DMS153 treated with DMSO at 0.1 percent for 48 hours (cell line): Measurements from ENCODE around the gene OR51B5.
"Not testable (repeated sequence)": the region's sequence is repeated elsewhere in the genome, so short reads cannot be mapped to it uniquely, and the experiment has no call there.

Experiments
- DNase-seq: peaks from one replicate; lab custom pipeline; 2025; ENCODE audit not compliant: unreplicated experiment; lab: John Stamatoyannopoulos, UW

The OR51B5 gene

DNA sequence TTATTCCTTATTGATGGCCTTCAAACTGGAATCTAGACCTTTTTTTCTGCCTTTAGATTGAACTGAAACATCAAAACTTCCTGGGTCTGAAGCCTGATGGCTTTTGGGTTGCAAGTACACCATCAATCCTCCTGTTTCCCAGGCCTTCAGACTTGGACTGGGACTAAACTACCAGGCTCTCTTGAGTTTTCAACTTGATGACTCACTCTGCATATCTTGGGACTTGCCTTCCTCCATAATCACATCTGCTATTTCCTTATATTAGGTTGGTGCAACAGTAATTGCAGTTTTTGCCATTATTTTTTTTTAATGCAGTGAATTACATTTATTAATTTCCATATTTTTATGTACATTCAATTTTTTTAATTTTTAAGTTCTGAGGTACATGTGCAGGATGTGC, 7.0 kb downstream of the OR51B5 start:
- no peak for DNase-seq

DNA sequence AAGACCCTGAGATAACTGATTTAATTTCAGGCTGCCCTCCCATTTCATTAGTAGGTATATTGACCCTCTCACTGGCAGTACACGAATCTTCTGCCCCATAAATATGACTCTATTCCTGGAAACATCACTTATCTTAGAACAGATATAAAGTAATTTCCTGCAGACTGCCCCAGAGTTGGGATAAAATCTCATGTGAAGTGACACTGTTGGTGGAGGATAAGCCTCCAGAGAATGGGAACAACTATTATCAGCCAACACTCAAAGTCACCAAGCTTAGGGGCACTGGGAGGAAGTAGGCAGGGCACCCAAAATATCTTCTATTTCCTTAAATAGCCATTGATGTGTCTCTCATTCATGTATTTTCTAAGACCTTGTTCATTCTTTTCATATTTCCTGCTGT, 8.2 kb downstream of the OR51B5 start:
- no peak for DNase-seq

DNA sequence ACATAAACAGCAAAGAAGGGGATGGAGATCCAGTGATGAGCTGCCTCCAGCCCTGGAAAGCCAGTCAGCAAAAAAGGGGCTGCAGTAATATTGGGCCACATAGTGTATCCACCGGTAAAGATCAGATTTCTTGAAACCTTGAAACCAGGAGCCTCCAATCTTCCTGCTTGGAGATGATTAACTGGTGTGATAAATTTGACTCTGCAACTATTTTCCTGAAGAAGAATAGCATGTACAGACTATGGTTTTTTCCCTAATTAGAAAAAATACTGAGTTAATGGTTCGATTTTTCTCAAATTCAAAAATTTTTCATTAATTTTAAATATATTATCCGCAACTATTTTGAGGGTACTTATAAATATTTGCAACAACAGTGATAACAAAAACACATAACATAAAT, 19.1 kb downstream of the OR51B5 start, which contains the start of gene OR51B2:
OR51B2 (minus strand) TSS at position 101 of the 400 bp plus-strand sequence; CDS start at position 101, 0 bp downstream.
- DNase-seq: no peak

DNA sequence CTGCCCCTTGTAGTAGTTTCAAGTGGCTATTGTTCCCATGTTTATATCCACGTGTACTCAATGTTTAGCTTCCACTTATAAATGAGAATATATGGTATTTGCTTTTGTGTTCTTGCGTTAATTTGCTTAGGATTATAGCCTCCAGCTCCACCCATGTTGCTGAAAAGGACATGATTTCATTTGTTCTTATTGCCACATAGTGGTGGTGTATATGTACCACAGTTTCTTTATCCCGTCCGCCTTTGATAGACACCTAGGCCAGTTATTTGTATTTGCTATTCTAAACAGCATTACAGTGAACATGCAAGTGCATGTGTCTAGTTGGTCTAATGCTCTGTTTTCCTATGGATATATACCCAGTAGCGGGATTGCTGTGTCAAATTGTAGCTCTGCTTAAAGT, 26.0 kb downstream of the OR51B5 start:
- no peak for DNase-seq

DNA sequence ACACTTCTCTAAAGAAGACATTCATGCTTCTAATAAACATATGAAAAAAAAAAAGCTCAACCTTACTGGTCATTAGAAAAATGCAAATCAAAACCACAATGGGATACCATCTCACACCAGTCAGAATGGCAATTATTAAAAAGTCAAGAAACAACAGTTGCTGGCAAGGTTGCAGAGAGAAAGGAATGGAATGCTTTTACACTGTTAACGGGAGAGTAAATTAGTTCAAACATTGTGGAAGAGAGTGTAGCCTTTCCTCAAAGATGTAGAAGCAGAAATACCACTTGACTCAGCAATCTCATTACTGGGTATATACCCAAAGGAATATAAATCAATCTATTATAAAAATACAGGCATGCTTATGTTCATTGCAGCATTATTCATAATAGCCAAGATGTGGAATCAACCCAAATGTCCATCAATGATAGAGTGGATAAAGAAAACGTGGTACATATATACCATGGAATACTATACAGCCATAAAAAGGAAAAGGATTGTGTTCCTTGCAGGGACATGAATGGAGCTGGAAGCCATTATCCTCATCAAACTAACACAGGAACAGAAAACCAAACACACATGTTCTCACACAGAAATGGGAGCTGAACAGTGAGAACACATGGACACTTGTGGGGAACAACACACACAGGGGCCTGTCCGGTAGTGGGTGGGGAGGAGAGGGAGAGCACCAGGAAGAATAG, 29.8 kb downstream of the OR51B5 start:
- not testable (repeated sequence) for DNase-seq

DNA sequence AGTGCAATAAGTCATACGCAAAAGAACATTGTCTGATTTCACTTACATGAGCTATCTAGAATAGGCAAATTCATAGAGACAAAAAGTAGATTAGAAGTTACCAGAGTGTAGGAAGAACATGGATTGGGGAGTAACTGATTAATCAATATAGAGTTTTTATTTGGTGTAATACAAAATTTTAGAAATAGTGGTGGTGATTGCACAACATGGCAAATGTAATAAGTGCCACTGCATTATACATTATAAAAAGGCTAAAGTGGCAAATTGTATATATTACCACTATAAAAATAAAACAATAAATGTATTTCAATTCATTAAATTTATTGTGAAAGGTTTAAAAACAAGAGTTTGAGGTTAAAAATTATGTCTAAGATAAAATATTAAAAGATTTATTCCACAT, 32.9 kb downstream of the OR51B5 start:
- no peak for DNase-seq

DNA sequence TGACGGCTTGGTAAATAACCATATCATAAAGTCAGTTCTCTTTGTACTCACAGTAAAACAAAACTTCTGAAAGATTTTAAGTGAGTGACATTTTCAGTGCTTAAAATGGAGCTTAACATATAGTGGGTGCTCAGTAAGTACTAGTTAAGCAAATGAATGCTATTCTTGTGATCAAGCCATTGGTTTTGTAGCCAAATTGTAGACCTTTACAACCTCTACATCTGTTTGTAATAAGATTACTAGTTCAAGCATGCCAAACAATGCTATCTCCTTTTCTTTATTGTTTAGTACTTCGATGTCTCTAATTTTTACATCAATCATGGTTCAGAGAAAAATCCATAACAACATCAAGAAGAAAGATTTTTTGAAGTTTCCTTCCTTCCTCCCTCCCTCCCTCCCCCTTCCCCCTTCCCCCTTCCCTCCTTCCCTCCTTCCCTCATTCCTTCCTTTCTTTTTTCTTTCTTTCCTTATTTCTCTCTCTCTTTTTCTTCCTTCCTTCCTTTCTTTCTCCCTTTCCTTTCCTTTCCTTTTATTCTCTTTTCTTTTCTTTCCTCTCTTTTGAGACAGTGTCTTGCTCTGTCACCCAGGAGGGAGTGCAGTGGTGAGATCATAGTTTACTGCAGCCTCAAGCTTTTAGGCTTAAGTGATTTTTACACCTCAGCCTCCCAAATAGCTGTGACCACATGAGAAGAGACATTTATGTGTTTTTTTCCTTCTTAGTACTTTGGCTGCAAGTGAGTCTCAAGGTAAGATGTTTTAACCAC, 35.9 kb downstream of the OR51B5 start:
- DNase-seq: no peak

DNA sequence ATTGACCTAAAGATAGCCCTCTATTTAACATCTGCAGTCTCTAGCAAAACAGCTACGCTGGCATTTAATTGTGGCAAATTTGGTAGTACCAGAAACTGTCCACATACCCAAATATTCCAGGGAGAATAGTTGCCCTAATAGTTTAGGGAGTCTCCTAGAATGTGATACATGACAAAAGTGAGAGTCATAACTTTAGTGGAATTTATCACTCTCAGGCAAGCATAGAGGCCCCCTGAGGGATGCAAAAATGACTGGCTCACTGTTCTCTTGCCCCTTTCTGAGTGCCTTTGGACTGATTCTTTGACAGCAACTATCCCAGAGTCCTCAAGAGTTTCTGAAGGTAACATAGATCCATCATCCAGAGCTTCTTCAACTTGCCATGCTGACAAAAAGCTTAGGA, 39.3 kb downstream of the OR51B5 start:
- no peak for DNase-seq

DNA sequence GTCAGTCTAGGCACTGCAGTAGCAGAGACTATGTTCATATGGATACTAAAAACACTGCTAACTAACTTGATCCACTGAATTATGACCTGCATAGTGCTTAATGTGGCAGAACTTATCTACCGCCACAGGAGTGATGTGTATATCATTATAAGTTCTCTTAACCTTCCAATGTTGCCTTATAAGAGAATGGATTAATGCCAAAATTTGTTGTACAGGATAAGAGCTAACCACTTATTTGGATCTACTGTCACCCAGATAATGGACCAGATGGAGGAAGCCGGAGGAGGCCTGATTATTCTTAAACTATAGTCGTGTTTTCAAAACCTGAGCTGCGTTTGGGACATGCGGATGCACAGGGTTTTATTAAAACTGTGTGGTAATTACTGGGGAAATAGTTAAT, 39.7 kb downstream of the OR51B5 start:
- no peak for DNase-seq

DNA sequence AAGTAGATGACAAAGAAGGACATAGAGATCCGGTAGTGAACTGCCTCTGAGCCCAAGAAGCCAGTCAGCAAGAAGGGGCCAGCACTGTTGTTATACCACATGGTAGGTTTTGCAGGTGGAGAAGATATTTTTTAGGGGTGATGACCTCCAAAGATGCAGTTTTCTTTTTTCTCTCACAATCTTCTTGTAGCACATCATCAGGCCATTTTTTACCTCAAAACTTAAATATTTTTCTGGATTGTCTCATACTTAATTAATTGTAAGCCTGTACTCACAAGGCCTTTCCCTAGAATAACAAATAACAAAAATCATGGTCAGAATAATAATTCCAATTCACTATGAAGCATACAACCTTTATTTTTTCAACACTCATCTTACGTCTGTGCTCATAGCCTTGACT, 41.5 kb downstream of the OR51B5 start, which contains the start of gene OR51B4:
OR51B4 (minus strand) TSS at position 101 of the 400 bp plus-strand sequence; CDS start at position 101, 0 bp downstream.
- no peak for DNase-seq

DNA sequence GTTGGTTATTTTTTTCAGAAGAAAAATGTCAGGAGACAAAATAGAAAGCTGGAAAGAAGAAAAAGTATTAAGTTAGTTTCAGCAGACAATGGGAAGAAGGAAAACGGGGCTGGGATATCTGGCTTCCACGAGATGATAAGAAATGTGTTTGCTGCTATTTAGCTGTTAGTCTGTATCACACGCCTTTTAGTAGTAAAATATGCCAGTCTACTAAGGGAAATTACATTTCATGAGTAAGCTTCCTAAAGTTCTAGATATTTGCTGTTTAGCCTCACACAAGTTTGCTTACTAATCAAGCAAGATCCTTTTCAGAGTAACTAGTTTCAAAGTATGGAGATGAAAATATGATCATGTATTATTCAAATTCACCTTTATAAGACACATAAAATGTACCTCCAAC, 43.1 kb downstream of the OR51B5 start:
- DNase-seq: no peak

DNA sequence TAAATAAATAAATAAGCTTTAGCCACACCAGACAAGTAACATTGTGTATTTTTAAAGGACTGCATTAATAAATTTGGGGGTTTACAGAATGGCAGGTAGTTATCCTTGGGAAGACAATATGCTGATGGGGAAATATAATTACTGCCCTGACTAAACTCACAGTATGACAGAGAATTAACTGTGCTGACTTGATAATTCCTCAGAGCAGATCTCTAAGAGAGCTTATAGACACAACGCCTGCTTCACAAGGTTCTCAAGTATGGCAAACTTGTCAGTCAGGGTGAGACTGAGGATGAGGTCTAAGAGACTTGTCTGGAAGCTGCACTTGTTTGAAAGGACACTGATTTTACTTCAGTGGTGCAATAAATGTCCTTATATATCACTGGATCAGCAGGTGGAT, 44.9 kb downstream of the OR51B5 start:
- DNase-seq: no peak

DNA sequence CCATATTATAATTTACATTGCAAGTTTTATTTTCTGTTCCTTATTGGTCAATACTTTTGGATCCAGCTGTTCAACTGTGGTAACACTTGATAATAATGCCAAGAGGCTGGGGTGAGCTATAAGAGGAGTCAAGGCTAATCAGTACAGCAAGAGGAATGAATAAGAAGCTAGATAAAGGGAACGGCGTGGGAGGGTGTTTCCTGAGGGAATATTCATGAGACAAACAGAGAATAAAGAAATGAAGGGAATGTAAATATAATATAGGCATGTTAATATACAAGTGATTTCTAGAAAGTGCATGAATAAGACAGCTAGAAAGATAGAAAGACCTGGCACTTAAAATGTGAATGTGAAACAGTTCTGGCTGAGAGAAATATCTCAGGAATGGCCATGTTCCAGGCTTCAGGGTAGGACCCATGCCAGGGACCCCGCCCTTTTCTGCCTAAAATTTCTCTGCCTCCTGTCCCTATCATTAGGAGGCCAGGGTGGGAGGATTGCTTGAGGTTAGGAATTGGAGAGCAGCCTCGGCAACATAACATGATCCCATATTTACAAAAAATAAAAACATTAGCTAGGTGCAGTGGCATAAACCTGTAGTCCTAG, 45.5 kb downstream of the OR51B5 start:
- DNase-seq: no peak

DNA sequence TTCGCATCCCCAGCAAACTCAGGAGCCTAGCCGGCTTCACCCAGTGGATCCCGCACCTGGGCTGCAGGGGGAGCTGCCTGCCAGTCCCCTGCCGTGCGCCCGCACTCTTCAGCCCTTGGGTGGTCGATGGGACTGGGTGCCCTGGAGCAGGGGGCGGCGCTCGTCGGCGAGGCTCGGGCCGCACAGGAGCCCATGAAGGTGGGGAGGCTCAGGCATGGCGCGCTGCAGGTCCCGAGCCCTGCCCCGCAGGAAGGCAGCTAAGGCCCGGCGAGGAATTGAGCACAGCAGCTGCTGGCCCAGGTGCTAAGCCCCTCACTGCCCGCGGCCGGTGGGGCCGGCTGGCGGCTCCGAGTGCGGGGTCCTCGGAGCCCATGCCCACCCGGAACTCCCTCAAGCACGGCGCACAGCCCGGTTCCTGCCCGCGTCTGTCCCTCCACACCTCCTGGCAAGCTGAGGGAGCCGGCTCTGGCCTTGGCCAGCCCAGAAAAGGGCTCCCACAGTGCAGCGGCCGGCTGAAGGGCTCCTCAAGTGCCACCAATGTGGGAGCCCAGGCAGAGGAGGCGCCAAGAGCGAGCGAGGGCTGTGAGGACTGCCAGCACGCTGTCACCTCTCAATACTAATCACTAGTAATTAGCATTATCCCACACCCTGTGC, 48.9 kb downstream of the OR51B5 start:
- DNase-seq: not testable (repeated sequence)

DNA sequence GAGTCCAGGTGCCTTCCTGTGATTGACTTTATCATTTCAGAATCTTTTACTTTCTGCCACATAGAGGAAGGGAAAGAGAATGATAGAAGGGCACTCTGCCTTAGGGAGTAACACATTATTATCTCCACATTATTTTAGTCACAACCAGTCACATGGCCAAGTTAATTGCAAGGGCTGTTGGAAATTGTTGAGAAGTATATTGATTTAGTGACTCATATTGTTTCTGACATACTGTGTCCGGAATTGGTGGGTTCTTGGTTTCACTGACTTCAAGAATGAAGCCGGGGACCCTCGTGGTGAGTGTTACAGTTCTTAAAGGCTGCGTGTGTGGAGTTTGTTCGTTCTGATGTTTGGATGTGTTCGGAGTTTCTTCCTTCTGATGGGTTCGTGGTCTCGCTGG, 50.3 kb downstream of the OR51B5 start:
- no peak for DNase-seq
